ENCODE measurements around the gene TNFSF8. TPM values are rescaled to one million over a fixed set of nuclear protein-coding genes. Genes with fewer than 3 reads are reported as not detected.

TNFSF8 gene
- polyA plus RNA-seq, 1 donor from 2014 or later = not detected

GRCh38 chr9:114929201-114929600 is 1.2 kb downstream of the TNFSF8 start:
- Histone ChIP-seq H3K4me3 (ENCODE audit: low read length) (no peak overlapping the region), H3K36me3 (ENCODE audit: insufficient read depth, low read length) (no peaks in the 10 kb centered on the region), H3F3A (ENCODE audit: insufficient read depth, low read length, poor library complexity, severe bottlenecking) (no peaks in the 10 kb centered on the region), H3K9me2 (ENCODE audit: insufficient read depth, low read length) (no peaks in the 10 kb centered on the region), H2AFZ (ENCODE audit: low read depth, low read length) (no peak overlapping the region), H3K27ac (ENCODE audit: low read length) (no peak overlapping the region), H3K4me2 (ENCODE audit: low read length) (no peak overlapping the region), H3K9ac (ENCODE audit: low read length) (no peak overlapping the region), H3K79me2 (replicated peaks; ENCODE audit: insufficient read depth, low read length) (no peaks in the 10 kb centered on the region), H4K20me1 (ENCODE audit: insufficient read depth) (no peaks in the 10 kb centered on the region), H3K27me3 (ENCODE audit: insufficient read depth, low read depth, low read length) (no peaks in the 10 kb centered on the region), H3K9me3 (ENCODE audit: low read length) (no peaks in the 10 kb centered on the region)
- TF ChIP-seq POLR2AphosphoS5 (IDR thresholded peaks at IDR 0.05) (no peak), MXI1 (conservative IDR thresholded peaks at IDR 0.05; ENCODE audit: poor library complexity, severe bottlenecking) (no peak), CTCF (IDR thresholded peaks at IDR 0.05; ENCODE audit: poor library complexity, severe bottlenecking) (no peak), SMC3 (conservative IDR thresholded peaks at IDR 0.05; ENCODE audit: poor library complexity) (no peak), TAF1 (IDR thresholded peaks at IDR 0.05; ENCODE audit: low read depth) (no peak), EP300 (conservative IDR thresholded peaks at IDR 0.05; ENCODE audit: poor library complexity, severe bottlenecking) (no peak), REST (IDR thresholded peaks at IDR 0.05; ENCODE audit: borderline replicate concordance) (no peak), RAD21 (conservative IDR thresholded peaks at IDR 0.05) (no peak), EZH2 (IDR thresholded peaks at IDR 0.05; ENCODE audit: borderline replicate concordance, insufficient read depth, low read length, poor library complexity, severe bottlenecking) (no peak)

- no peak overlapping the region for H3K4me2 ChIP-seq (ENCODE audit: low read length)
- no peak overlapping the region for H3K4me3 ChIP-seq (ENCODE audit: low read length)
- H3K79me2 ChIP-seq (replicated peaks; ENCODE audit: insufficient read depth, low read length) = no peaks in the 10 kb centered on the region
- H2AFZ ChIP-seq (ENCODE audit: low read depth, low read length) = no peak overlapping the region
- no peak overlapping the region for H3K27ac ChIP-seq (ENCODE audit: low read length)
- no peak overlapping the region for H3K9ac ChIP-seq (ENCODE audit: low read length)
- TF ChIP-seq REST (IDR thresholded peaks at IDR 0.05; ENCODE audit: borderline replicate concordance) (no peak), MXI1 (conservative IDR thresholded peaks at IDR 0.05; ENCODE audit: poor library complexity, severe bottlenecking) (no peak), EZH2 (IDR thresholded peaks at IDR 0.05; ENCODE audit: borderline replicate concordance, insufficient read depth, low read length, poor library complexity, severe bottlenecking) (no peak), EP300 (conservative IDR thresholded peaks at IDR 0.05; ENCODE audit: poor library complexity, severe bottlenecking) (no peak), SMC3 (conservative IDR thresholded peaks at IDR 0.05; ENCODE audit: poor library complexity) (no peak), RAD21 (conservative IDR thresholded peaks at IDR 0.05) (no peak), POLR2AphosphoS5 (IDR thresholded peaks at IDR 0.05) (no peak), CTCF (IDR thresholded peaks at IDR 0.05; ENCODE audit: poor library complexity, severe bottlenecking) (no peak)
- H4K20me1 ChIP-seq (ENCODE audit: insufficient read depth) = no peaks in the 10 kb centered on the region
- no peaks in the 10 kb centered on the region for H3F3A ChIP-seq (ENCODE audit: insufficient read depth, low read length, poor library complexity, severe bottlenecking)
- H3K27me3 ChIP-seq (ENCODE audit: insufficient read depth, low read depth, low read length) = no peaks in the 10 kb centered on the region
- no peaks in the 10 kb centered on the region for H3K9me2 ChIP-seq (ENCODE audit: insufficient read depth, low read length)
- H3K36me3 ChIP-seq (ENCODE audit: insufficient read depth, low read length) = no peaks in the 10 kb centered on the region
- H3K9me3 ChIP-seq (ENCODE audit: low read length) = no peaks in the 10 kb centered on the region
These were observed 1.7 kb downstream of the TNFSF8 start for GRCh38 chr9:114928671-114929070.

Data from neural cell (in vitro differentiated cells).